Trophoblast cell (in vitro differentiated cells and primary cell): ENCODE measurements around the gene APRT.
"Not testable (repeated sequence)": the region's sequence is repeated elsewhere in the genome, so short reads cannot be mapped to it uniquely, and the experiment has no call there.

Source experiments
- DNase-seq, 2 donors: peaks; one replicate each; pipeline ENCODE4 v3.0.0-alpha.2; 2016
- H2AFZ ChIP-seq: 2 replicates; pipeline ENCODE4 v1.6.1; 2013; ENCODE audit warnings: low read length, moderate library complexity, mild to moderate bottlenecking; ENCODE audit not compliant: insufficient read depth, poor library complexity
- H2AK5ac ChIP-seq: 2 replicates; pipeline ENCODE4 v1.6.1; 2013; ENCODE audit warnings: mild to moderate bottlenecking, low read length
- H2BK120ac ChIP-seq: 2 replicates; pipeline ENCODE4 v1.6.1; 2013; ENCODE audit warnings: low read length, mild to moderate bottlenecking, moderate library complexity; ENCODE audit not compliant: insufficient read depth, poor library complexity
- H2BK12ac ChIP-seq: 2 replicates; pipeline ENCODE4 v1.6.1; 2013; ENCODE audit warnings: mild to moderate bottlenecking, low read length, moderate library complexity
- H2BK5ac ChIP-seq: 2 replicates; pipeline ENCODE4 v1.6.1; 2013; ENCODE audit warnings: low read length, low read depth, moderate library complexity, mild to moderate bottlenecking; ENCODE audit not compliant: poor library complexity
- H3K14ac ChIP-seq: 2 replicates; pipeline ENCODE4 v1.6.1; 2013; ENCODE audit warnings: mild to moderate bottlenecking, low read length
- H3K18ac ChIP-seq: 2 replicates; pipeline ENCODE4 v1.6.1; 2013; ENCODE audit warnings: mild to moderate bottlenecking, low read length
- H3K23ac ChIP-seq: 2 replicates; pipeline ENCODE4 v1.6.1; 2013; ENCODE audit warnings: low read length
- H3K27ac ChIP-seq: 2 replicates; pipeline ENCODE4 v1.5.1; 2013; ENCODE audit warnings: low read depth, mild to moderate bottlenecking, inconsistent platforms, low read length, moderate library complexity
- H3K27me3 ChIP-seq: 2 replicates; pipeline ENCODE4 v1.6.1; 2013; ENCODE audit warnings: inconsistent platforms, mild to moderate bottlenecking, low read length, moderate library complexity; ENCODE audit not compliant: insufficient read depth
- H3K36me3 ChIP-seq, 2 experiments: 1 replicate in 1 of 2; 2 replicates in 1 of 2; pipeline ENCODE4 v1.6.1; 2013; ENCODE audit warnings: low read length in 2 of 2, mild to moderate bottlenecking in 2 of 2, moderate library complexity in 1 of 2; ENCODE audit not compliant: insufficient read depth in 2 of 2, control insufficient read depth in 1 of 2
- H3K4ac ChIP-seq: 2 replicates; pipeline ENCODE4 v1.6.1; 2013; ENCODE audit warnings: low read depth, mild to moderate bottlenecking, low read length, moderate library complexity
- H3K4me1 ChIP-seq, 2 experiments: 1 replicate in 1 of 2; 2 replicates in 1 of 2; pipeline ENCODE4 v1.6.1; 2013; ENCODE audit warnings: low read length in 2 of 2, mild to moderate bottlenecking in 2 of 2, moderate library complexity in 1 of 2; ENCODE audit not compliant: insufficient read depth in 2 of 2, control insufficient read depth in 1 of 2
- H3K4me2 ChIP-seq: 2 replicates; pipeline ENCODE4 v1.6.1; 2013; ENCODE audit warnings: inconsistent platforms, mild to moderate bottlenecking, low read length, moderate library complexity
- H3K4me3 ChIP-seq: 2 replicates; pipeline ENCODE4 v1.5.1; 2013; ENCODE audit warnings: mild to moderate bottlenecking, low read depth, low read length, inconsistent platforms
- H3K79me1 ChIP-seq: one replicate; pipeline ENCODE4 v1.6.1; 2013; ENCODE audit warnings: low read length
- H3K79me2 ChIP-seq: 2 replicates; pipeline ENCODE4 v1.6.1; 2013; ENCODE audit warnings: low read length, mild to moderate bottlenecking; ENCODE audit not compliant: control insufficient read depth, insufficient read depth, poor library complexity
- H3K9ac ChIP-seq: 2 replicates; pipeline ENCODE4 v1.6.1; 2013; ENCODE audit warnings: mild to moderate bottlenecking, low read length
- H3K9me3 ChIP-seq: 2 replicates; pipeline ENCODE4 v1.6.1; 2013; ENCODE audit warnings: low read depth, mild to moderate bottlenecking, control low read depth, inconsistent platforms, low read length; ENCODE audit not compliant: insufficient read depth
- H4K12ac ChIP-seq: 2 replicates; pipeline ENCODE4 v1.6.1; 2013; ENCODE audit warnings: low read depth, mild to moderate bottlenecking, low read length, moderate library complexity
- H4K8ac ChIP-seq: 2 replicates; pipeline ENCODE4 v1.6.1; 2013; ENCODE audit warnings: low read depth, mild to moderate bottlenecking, low read length, moderate library complexity
- H4K91ac ChIP-seq: one replicate; pipeline ENCODE4 v1.6.1; 2013; ENCODE audit warnings: low read depth, mild to moderate bottlenecking, low read length, moderate library complexity
- WGBS: extraction: QIAGEN DNeasy Blood & Tissue Kit; methylation state at CpG from one replicate; pipeline ENCODE4 v1.1.7; 2013; ENCODE audit warnings: missing lambda C conversion rate; ENCODE audit not compliant: insufficient read length, insufficient coverage; ENCODE audit errors: extremely low coverage; 5-methylcytosine and 5-hydroxymethylcytosine counted together

APRT gene

GRCh38 chr16:88773812-88774291 lies 37.9 kb downstream of the APRT start:
- no peak overlapping the region for H3K9ac ChIP-seq
- peak overlapping the region; percentile 2 for H3K18ac ChIP-seq
- H3K4me1 ChIP-seq, result peaks cover 53 to 62% of the 10 kb centered on the region in 2 experiments
- H3K79me1 ChIP-seq, result peaks cover 16% of the 10 kb centered on the region
- no peak overlapping the region for H4K8ac ChIP-seq
- H4K91ac ChIP-seq, result no peak overlapping the region
- H3K79me2 ChIP-seq, result peaks cover 15% of the 10 kb centered on the region
- no peak overlapping the region for H3K23ac ChIP-seq
- no peak overlapping the region for H3K4ac ChIP-seq
- H3K27ac ChIP-seq, result peak overlapping the region; percentile 91
- H3K4me3 ChIP-seq, result no peak overlapping the region
- H2AK5ac ChIP-seq, result no peak overlapping the region
- H4K12ac ChIP-seq, result no peak overlapping the region
- DNase-seq, result peak; percentile 61 to 69
- no peak overlapping the region for H2BK12ac ChIP-seq
- H3K9me3 ChIP-seq, result no peaks in the 10 kb centered on the region
- no peak overlapping the region for H3K14ac ChIP-seq
- no peaks in the 10 kb centered on the region for H3K27me3 ChIP-seq
- no peak overlapping the region for H2BK120ac ChIP-seq
- peak overlapping the region; percentile 34 for H3K4me2 ChIP-seq
- H3K36me3 ChIP-seq, result peaks cover 0 to 2% of the 10 kb centered on the region in 2 experiments
- no CpG with 5 or more reads among the region's 12 CpGs for WGBS
- no peak overlapping the region for H2BK5ac ChIP-seq
- no peak overlapping the region for H2AFZ ChIP-seq

- H3K79me1 ChIP-seq, result peaks cover 16% of the 10 kb centered on the region
- H2AK5ac ChIP-seq, result no peak overlapping the region
- H3K4me2 ChIP-seq, result peak overlapping the region; percentile 58
- no peak overlapping the region for H3K18ac ChIP-seq
- no peak overlapping the region for H4K12ac ChIP-seq
- WGBS, result no CpG with 5 or more reads among the region's 29 CpGs
- H2BK12ac ChIP-seq, result no peak overlapping the region
- H3K4me3 ChIP-seq, result no peak overlapping the region
- peaks cover 0 to 2% of the 10 kb centered on the region in 2 experiments for H3K36me3 ChIP-seq
- H3K79me2 ChIP-seq, result peaks cover 11% of the 10 kb centered on the region
- H3K14ac ChIP-seq, result no peak overlapping the region
- H2BK120ac ChIP-seq, result peak overlapping the region; percentile 9
- no peaks in the 10 kb centered on the region for H3K27me3 ChIP-seq
- no peak overlapping the region for H3K23ac ChIP-seq
- no peak overlapping the region for H2AFZ ChIP-seq
- peak; percentile 90 to 93 for DNase-seq
- no peak overlapping the region for H3K9ac ChIP-seq
- peak overlapping the region; percentile 78 for H2BK5ac ChIP-seq
- H3K27ac ChIP-seq, result peak overlapping the region; percentile 91
- H4K8ac ChIP-seq, result no peak overlapping the region
- H3K4me1 ChIP-seq, result peaks cover 58 to 68% of the 10 kb centered on the region in 2 experiments
- no peaks in the 10 kb centered on the region for H3K9me3 ChIP-seq
- H3K4ac ChIP-seq, result no peak overlapping the region
- H4K91ac ChIP-seq, result peak overlapping the region; percentile 27
Observed at GRCh38 chr16:88772871-88773811, 38.6 kb downstream of the APRT start.

GRCh38 chr16:88771781-88772180 lies 39.9 kb downstream of the APRT start:
- H4K12ac ChIP-seq, H3K27me3 ChIP-seq, H3K14ac ChIP-seq, H3K23ac ChIP-seq, H3K4me3 ChIP-seq, DNase-seq, H2BK5ac ChIP-seq, H2BK120ac ChIP-seq, H2AK5ac ChIP-seq, H2AFZ ChIP-seq, H3K9me3 ChIP-seq, H3K27ac ChIP-seq, H3K79me2 ChIP-seq, H4K91ac ChIP-seq, H3K4me2 ChIP-seq, H3K36me3 ChIP-seq, H3K9ac ChIP-seq, H4K8ac ChIP-seq: not testable (repeated sequence)
- peaks cover 16% of the 10 kb centered on the region for H3K79me1 ChIP-seq
- peaks cover 68 to 74% of the 10 kb centered on the region in 2 experiments for H3K4me1 ChIP-seq
- peak overlapping the region; percentile 4 for H3K18ac ChIP-seq
- H2BK12ac ChIP-seq, result peak overlapping the region; percentile 8
- WGBS, result no CpG with 5 or more reads among the region's 23 CpGs
- peak overlapping the region; percentile 44 for H3K4ac ChIP-seq

GRCh38 chr16:88771294-88771772 lies 40.4 kb downstream of the APRT start:
- Histone ChIP-seq H3K14ac (peak overlapping the region; percentile 70), H3K18ac (peak overlapping the region; percentile 55), H2AK5ac (peak overlapping the region; percentile 81), H2BK120ac (peak overlapping the region; percentile 18), H2BK12ac (peak overlapping the region; percentile 87), H3K79me2 (peaks cover 12% of the 10 kb centered on the region), H2BK5ac (peak overlapping the region; percentile 43), H3K4ac (peak overlapping the region; percentile 51), H3K23ac (no peak overlapping the region), H3K4me2 (no peak overlapping the region), H3K4me3 (no peak overlapping the region), H3K36me3 (peaks cover 0 to 2% of the 10 kb centered on the region in 2 experiments), H3K79me1 (peaks cover 16% of the 10 kb centered on the region), H3K27me3 (no peaks in the 10 kb centered on the region), H4K91ac (peak overlapping the region; percentile 65), H3K27ac (peak overlapping the region; percentile 28), H4K12ac (no peak overlapping the region), H3K9ac (no peak overlapping the region), H4K8ac (peak overlapping the region; percentile 36), H3K9me3 (no peaks in the 10 kb centered on the region), H3K4me1 (peaks cover 70 to 78% of the 10 kb centered on the region in 2 experiments), H2AFZ (no peak overlapping the region)
- no CpG with 5 or more reads among the region's 19 CpGs for WGBS
- DNase-seq, result no peak
